HG02938 (cell line): Measurements from ENCODE around the gene CDC14B.
"Not testable (repeated sequence)": the region's sequence is repeated elsewhere in the genome, so short reads cannot be mapped to it uniquely, and the experiment has no call there.

ENCODE experiments used
- ATAC-seq: cut with Tn5 transposase; IDR thresholded peaks from one replicate; pipeline ENCODE4 v1.9.1; 2021; ENCODE audit warnings: mild to moderate bottlenecking, moderate library complexity; ENCODE audit not compliant: unreplicated experiment

The CDC14B gene

DNA sequence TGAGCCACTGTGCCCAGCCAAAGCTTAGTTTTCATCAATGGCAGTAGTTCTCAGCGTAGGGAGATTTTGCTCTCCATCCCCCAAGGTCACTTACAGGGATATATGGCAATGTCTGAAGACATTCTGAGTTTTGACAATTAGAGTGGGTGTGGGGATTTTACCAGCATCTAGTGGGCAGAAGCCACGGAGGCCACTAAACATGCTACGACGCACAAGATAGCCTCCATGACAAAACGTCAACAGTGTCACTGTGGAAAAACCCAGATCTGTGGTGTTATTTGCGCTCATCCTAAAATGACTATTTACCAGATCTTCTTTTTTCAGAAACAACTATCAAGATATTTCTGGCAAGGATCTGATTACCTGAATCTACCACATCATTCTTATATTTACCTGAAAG lies 68.2 kb downstream of the CDC14B start:
- ATAC-seq: no peak

DNA sequence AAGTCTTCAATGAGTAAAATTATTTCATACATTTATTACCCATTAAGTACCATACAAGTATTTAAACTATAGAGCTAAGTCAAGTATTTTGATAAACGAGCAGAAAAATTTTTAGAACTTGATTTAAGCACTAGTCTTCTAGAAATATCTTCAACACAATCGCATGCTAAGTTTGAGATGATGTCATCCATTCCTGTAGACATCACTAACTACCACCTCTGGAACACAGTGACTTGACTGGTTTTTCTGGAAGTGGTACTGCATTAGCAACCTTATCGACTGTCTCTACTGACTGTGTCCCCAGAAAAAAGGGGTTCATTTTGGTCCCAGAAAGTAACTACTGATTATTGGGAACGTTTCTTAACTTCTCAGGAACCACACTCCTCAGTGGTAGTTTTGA lies 69.0 kb downstream of the CDC14B start:
- ATAC-seq: no peak

DNA sequence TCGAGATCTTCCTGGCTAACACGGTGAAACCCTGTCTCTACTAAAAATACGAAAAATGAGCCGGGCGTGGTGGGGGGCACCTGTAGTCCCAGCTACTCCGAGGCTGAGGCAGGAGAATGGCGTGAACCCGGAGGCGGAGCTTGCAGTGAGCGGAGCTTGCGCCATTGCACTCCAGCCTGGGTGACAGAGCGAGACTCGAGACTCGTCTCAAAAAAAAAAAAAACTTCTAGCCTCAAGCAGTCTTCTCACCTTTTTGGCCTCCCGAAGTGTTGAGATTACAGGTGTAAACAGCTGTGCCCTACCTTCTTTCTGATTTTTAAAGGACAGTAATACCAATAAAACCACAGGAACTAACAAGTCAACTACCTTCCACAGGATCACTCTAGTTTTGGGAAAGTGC lies 76.5 kb downstream of the CDC14B start:
- not testable (repeated sequence) for ATAC-seq

DNA sequence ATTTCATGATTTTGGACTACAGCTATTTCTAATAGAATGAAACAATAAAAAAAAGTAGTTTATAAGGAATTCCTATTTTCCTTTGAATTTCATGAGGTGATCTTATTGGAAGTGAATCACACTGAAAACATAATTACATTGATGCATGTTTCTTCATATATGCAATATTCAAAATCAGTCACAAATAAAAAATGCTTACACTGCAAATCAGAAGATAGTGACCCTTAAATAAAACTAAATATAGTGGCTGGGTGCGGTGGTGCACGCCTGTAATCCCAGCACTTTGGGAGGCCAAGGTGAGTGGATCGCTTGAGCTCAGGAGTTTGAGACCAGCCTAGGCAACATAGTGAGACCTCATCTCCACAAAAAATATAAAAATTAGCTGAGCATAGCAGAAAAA lies 79.5 kb downstream of the CDC14B start:
- ATAC-seq: no peak

DNA sequence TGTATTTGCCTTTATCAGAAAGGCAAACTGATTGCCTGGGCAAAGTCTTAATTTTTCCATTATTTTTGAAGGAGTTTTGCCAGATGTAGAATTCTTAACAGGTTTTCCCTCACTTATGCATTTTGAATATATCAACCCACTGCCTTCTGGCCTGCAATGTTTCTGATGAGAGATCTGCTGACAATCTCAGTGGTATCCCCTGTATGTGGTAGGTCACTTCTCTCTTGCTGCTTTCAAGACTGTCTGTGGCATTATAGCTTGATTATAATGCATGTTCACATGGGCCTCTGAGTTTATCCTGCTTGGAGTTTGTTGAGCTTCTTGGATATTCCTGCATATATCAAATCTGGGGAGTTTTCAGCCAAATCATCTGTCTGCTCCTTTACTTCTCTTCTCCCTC lies 87.5 kb downstream of the CDC14B start:
- no peak for ATAC-seq

DNA sequence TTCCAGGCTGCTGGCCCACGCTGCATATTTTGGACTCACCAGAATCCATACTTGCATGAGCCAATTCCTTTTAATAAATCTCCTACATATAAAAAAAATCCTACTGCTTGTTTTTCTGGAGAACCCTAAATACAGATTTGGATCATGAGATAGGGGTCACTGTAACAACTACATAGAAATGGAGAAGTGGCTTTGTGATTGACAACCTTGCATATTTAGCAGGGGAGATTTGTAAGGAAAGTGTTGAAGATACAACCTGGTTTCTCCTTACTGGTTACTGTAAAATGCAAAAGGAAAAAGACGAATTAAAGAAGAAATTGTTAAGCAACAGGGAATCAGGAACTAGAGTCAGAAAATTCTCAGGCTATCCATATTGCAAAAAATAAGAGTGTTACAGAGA lies 94.9 kb downstream of the CDC14B start:
- ATAC-seq: no peak

DNA sequence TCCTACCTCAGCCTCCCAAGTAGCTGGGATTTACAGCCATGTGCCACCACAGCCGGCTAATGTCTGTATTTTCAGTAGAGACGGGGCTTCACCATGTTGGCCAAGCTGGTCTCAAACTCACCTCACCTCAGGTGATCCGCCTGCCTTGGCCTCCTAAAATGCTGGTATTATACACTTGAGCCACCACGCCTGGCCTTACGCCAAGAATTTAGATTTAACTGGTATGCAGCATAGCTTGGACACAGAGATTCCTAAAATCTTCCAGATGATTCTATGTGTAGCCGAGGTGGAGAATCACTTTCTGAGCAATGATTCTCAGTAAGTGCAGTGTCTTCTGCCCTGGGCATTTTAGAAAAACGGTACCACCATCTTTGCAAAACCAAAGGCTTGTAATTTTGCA lies 95.6 kb downstream of the CDC14B start:
- ATAC-seq: no peak

DNA sequence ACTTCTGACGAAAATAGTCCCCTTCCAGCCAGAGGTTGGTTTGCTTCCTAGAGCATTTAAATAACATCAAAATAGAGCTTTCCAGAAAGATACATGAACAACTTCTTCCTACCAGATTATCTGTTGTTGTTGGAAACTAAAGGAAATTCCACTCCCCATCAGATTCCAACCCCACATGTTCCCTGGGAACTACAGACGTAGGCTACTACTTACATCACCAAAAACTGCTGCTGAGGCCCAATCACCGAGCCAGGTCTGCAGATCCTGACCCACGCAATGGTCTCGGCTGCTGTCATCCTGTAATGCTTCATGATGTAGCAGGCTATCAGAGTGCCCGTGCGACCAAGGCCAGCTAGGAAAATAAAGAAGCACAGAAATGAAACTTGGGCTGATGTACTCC lies 96.3 kb downstream of the CDC14B start:
- ATAC-seq: no peak

DNA sequence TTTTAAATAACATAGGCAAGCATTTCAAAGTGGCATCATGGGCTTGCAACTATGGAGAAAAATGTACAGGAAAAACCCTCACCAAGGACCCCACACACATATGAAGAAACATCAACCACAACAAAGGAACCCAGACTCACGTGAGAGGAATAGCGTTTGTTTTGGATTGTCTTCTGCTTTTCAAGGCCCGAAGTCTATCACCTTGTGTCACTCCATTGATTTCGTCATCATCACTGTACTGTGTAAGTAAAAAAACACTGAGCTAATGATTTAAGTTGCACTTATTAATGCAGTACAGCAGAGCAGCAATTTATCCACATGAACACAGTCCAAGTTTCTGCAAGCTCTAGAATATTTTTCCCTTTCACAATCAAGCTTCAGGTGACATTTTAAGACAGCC lies 97.3 kb downstream of the CDC14B start:
- ATAC-seq: no peak

DNA sequence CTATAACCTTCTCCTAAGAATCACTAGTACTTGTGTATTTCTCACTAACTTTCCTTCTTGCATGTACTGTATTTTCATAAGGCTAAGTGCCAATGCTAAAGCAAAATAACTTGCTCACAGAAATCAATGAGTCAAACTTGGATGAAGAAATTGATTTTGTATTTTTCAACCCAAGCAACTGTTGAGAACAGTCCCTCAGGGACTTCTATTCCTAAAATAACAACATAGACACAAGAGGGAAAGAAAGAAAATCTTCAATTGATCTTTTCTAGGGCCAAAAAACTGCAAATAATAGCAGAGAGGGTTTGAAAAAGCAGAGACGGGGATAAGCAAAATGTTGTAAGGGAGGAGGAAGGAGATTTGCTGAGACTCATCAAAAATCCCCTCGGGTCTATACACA lies 99.9 kb downstream of the CDC14B start:
- no peak for ATAC-seq

DNA sequence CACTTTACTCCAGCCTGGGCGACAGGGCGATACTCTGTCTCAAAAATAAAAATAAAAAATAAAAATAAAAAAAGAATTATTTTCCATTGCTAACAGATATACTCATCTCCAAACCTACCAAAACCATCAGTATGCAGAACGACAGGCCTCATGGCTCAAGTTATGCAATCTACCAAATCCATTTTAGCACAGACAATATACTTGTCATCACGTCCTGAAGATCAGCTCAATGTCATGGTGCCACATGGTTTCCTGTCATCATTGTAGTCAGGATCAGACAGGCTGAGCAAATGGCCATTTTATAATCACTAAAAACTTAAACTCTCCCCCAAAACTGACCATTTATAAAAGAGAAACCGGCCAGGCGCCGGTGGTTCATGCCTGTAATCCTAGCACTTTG lies 100.5 kb downstream of the CDC14B start:
- no peak for ATAC-seq

DNA sequence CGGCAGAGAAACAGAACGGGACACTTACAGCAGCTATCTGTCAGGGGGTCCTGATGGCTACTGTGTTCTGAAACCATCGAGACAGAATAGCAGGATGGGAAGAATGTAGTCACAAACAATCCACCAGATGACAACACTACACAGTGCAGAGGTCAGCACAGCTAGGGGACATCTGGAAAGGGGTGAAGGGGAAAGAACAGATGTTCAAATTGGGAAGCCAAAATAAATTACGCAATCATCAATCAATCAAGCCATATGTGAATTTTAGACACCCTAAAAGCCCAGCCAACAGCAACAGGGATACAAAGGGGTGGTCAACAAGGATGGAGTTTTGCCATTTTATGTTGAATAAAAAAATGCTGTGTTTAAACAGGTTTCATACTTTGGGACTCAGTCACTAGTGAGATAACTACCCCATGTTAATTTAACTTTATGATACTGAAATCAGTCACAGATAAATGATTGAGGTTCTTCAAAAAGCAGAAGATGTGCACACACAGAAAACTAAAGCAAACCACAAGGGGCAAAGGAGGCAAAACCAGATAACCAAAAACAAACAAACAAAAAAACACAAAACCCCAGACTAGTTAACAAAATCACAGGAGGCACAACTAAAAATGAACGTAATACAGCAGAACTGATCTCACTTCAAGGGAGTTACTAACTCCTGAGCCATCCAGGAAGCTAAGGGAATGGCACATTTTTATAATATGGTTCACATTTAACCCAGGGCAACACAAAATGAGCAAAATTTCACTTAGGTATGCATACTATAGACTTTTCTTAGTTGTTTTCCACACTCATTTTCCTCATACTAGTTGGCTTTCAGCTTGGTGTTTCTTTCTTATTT lies 103.8 kb downstream of the CDC14B start:
- ATAC-seq: no peak

DNA sequence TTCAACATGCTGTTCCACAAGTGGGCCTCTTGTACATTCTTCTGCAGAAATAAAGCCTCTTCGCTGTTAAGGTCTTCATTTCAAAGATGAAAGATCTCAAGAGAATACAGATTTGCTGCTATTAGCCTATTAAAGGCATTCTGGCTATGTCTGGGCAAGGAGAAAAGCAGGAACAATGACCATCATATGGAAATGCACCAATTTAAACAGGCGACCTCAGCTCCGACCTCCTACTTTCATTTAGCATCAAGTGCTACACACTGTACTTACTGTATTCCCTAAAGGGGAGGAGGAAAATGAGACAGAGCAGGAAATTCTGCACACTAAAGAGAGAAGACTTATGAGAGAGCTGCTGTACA lies 104.9 kb downstream of the CDC14B start:
- ATAC-seq: no peak

DNA sequence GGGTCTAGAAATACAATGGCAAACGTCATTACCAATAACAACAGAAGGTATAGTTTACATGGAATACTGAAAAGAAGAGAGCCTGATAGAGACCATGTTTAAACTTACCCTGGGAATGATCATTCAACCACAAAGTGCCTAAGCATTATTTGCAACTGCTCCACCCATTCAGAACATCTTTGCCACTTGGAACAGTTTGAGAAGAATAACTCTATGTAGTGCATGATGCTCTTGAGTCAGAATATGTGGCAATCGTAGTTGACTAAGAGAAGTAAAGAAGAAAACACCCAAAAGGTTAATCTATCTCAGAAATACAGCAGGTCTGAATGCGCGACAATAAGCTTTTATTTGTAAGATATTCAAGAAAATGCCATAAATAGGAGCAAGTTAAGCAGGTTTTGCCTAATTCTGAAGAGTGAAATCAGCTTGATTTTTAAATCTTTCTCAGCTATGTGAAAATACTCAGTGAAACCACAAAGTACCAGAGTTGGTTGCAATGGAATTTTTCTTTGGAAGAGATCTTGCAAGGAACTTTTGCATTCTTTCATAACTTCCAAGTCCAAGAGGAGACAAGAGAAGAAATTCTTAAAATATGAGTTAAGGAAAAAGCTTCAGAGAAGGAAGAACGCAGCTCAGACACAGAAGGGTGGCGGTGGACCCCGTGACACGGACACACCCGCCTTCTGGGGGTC lies 105.4 kb downstream of the CDC14B start:
- ATAC-seq: no peak

DNA sequence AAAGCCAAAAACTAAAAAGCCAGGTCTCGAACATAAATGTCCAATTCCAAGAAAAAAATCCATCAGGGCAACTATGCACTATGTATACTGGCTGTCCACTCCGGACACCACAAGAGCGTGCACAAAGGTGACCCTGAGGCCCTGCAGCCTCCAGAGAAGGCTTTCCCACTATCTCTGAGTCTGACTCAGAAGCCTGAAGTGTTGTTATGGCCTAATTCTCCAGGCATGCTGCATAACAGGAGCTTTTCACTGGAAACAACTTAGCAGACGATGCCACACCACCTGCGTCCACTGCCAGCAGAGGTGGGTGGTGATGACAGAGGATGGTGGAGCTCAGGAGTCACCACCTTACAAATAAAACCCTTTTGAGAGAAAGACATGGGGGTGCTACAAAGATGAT lies 106.0 kb downstream of the CDC14B start:
- ATAC-seq: no peak

DNA sequence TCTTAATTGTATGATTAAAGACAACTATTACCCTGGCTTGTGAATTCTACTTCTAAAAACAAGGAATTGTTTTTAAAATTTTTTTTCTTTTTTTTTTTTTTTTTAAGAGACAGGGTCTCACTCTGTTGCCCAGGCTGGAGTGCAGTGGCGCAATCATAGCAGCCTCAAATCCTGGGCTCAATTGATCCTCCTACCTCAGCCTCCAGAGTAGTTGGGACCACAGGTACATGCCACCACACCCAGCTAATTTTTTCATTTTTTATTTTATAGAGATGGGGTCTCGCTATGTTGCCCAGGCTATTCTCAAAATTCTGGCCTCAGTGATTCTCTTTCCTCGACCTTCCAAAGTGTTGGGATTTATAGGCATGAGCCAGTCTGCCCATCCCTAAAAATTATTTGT lies 107.4 kb downstream of the CDC14B start:
- no peak for ATAC-seq

DNA sequence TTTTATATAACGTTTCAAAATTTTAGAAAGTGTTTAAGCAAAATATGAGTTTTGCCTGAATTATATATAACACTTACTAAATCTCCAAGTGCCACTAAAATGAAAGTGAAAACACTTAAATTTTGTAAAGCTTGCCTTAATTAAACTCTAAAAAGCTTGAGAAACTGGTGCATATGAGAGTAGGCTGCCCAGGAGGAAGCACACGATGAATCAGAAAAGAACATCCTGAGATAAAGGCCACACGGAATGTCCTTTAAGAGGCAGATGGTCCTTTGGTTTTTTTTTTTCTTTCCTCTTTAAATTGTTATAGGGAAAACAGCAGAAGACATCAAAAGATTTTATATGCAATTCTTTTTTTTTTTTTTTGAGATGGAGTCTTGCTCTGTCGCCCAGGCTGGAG lies 109.4 kb downstream of the CDC14B start:
- ATAC-seq: no peak

DNA sequence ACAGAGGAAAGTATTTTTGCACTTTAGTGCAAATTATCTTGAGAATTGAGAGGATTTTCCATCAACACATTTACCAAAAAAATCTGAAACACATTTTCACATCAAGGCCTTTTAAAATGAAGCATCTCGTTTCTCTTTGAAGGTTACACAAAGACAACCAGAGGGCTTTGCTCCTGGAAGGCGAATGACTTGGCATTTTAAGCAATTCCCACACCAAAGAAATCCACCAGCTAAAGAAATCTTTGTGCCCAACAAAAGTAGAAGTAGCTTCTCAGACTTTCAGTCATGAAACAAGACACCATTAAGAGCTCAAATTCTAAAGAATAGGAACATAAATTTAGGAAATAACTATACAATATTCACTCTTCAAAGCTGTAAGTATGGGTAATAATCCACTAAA lies 109.8 kb downstream of the CDC14B start:
- ATAC-seq: no peak

DNA sequence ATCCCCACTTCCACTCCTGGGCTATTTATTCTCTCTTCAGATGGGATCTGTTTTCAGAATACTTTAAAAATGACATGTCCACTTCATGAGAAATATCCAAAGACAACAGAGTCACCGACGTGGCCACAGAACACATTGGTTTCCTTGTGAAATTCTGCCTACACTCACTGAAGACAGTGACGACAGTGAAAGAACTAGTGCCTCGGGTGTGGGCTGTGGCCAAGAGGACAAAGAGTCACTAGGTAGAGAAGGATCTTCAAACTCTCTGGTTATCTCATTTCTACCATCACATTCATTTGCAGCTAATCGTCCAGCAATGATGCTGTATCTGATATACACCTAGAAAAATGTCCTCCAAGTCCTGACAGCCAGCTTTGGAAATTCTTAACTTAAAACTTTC lies 110.6 kb downstream of the CDC14B start:
- ATAC-seq: no peak

DNA sequence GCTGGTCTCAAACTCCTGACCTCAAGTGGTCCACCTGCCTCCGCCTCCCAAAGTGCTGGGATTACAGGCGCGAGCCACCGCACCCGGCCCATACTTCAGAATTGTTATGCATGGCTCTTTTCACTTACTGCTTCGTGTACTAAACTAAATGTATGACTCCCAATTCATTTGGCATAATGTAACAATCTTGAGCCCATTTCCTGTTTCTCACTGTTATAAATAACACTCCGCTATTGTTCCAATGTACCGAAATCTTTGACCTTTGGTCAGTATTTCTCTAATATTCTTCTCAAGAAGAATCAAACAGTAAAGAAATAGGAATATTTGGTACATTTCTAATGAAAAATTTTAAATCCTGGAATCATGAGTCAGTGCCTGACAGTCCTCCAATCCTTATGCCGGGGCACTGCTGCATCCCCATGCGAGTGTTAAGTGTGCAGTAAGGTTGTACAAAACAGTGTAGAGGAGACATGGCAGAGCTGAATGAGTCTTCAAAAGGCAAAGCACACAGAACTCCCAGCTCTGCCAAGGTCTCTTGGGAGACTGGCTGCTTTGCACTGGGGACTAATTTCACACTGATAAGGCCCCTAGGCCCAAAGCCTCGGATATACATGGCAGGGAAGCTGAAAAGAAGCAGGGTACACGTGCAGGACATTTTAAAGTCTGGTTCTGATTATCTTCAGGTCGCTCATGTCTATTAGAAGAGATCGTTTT lies 111.3 kb downstream of the CDC14B start:
- ATAC-seq: no peak

DNA sequence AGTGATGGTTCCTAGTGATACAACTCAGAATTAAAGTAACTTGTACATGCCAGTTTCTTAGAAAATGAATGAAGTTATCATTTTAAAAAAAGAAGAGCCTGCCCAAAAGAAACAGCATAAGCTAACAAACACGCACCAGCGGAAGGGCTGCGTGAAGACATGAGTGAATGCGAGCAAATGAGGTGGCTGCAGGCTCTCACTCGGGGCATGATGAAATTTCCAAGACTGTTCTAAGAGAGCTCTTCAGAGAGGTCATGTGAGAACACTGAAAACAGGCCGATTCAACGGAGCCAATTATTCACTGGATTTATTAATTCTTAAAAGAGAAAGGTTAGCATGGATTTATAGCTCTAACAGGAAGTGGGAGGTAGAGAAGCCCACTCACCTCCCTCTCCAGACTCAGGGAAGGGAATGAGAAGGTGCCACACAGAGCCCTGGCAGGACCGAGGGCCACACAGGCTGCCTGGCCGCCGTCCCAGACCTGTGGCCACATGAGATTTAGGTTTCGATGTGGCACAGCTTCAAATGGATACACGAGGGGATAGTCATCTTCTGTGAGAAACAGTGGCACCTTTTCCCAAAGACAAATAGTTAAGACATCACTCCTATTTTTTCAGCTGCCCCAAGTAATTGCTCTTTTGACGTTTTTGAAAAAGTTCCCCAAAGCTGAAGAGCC lies 114.2 kb downstream of the CDC14B start:
- ATAC-seq: no peak
